AG08396 (cell line): ENCODE data around the gene AKT3.
"Not testable (repeated sequence)": the region's sequence is repeated elsewhere in the genome, so short reads cannot be mapped to it uniquely, and the experiment has no call there.

Experiments
- DNase-seq: peaks from one replicate; pipeline ENCODE4 v3.0.0; 2012; ENCODE audit warnings: low spot score, mixed read lengths

AKT3 gene

DNA sequence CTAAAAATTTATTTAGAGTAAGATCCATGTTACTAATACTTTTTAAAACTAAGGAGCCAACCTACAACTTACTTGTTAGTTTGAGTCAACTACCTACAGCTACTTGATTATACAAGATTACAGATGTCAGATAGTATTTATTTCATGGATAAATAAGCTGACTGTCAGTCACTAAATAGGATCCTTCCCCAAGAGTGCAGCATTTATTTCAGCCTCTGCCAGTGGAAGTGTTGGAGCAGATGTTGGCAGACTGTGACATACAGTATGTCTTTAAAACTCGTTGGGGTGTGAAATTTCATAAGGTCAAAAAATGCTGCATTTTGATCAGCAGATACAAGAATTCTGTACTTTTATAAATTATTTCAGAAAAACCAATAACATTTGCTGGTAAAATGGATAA lies 156.2 kb downstream of the AKT3 start:
- DNase-seq = no peak

DNA sequence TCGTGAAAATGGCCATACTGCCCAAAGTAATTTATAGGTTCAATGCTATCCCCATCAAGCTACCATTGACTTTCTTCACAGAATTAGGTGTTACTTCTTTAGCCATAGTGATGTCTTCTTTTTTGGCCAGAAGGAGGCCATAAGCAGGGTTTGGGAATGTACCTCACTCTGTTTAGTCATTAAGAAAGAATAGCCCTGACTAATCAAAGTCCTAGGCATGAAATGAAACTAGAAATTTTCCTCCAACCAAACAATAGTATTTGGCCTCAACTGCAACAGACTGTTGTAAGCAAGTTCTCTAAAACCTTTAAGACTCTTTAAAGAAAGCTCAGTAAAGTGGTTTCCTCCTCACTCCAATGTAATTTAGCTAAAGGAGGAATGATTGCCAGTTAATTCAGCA lies 163.9 kb downstream of the AKT3 start:
- DNase-seq = no peak

DNA sequence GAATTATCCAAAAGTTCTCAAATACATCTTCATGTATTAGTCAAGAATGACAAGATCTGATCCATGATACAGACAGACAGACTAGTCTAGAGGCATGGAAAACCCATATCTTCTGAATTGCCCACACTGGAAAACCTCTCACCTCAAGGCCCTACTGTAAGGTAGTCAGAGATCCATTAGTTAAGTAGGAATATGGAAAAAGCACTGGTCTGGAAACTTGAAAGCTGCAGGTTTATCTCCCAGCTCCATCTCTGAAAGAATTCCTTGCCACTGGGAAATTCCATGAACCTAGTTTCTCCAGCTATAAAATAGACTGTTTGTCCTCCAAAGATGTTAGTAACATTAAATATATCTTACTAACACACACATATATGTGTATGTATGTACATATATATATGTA lies 169.2 kb downstream of the AKT3 start:
- DNase-seq = no peak

DNA sequence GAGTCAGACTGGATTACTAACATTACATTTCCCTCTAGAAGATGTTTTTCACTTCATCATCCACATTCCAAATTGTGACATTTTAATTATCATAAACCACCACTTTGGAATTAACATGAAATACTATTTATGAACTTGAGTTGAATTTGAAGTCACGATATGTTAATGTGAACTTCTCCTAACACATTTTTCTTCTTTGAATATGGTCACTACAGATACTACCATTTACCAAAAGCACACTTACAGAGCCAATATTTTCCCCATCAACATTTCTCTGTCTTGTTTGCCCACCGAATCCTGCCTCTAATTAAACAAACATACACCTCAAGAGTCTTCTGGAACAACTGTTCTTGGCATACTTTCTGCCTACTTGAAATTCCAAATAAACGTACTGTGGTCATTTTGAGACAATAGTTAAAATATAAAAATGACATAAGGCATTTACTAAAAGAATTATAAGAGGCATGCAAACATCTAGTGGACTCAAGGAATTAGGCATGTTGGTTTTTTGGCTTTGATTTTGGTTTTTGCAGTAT lies 177.4 kb downstream of the AKT3 start:
- no peak for DNase-seq

DNA sequence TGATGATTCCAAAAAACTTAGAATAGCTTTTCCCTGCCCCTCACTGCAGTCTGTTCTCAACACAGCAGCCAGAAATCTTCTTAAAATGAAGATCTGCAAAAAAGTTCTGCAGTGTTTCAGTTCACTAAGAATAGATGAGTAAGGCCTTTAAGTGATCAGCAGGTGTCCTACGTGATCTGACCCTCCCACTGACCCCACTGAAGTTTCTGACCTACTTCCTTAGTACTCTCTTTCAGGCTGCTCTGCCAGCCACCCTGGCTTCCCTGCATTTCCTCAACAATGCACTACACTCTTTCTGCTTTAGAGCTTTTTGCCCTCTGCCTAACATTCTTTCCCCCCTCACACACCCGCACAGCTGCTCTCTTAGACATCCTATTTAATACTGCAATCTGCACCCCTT lies 182.5 kb downstream of the AKT3 start:
- no peak for DNase-seq

DNA sequence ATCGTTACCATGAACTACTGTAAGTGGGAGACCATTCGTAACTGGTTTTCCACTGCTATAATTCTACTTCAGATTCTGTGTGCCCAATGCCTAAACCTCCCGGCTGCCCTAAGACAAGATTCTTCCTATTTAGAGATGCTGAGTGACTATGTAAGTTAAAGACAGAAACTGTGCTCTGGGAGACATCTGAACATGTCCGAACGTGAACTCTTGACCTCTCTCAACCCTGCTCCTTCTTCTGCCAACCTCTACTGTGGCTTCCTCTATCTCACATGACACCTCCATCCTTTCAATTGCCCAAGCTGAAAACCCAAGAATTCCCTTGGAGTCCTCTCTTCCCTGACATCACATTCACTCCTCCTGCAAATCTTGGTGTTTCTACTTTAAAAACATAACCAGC lies 182.9 kb downstream of the AKT3 start:
- DNase-seq = no peak

DNA sequence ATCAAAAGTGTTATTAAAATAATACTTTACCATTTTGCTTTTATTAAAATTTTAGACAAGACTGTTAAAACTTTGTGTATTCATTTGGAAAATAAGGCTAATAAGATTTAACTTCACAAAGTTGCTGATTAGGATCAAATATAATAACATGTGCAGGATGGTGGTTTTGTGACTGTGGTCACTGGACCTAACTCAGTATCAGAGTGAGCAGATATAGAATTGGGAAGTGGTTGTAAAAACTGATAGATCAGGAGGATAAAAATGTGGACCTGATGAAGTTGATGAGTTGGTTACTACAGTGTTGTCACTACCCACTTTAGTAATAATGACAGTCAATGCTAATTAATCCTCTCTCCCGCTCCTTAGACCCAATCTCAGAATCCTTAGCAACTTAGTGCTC lies 186.4 kb downstream of the AKT3 start:
- DNase-seq = no peak

DNA sequence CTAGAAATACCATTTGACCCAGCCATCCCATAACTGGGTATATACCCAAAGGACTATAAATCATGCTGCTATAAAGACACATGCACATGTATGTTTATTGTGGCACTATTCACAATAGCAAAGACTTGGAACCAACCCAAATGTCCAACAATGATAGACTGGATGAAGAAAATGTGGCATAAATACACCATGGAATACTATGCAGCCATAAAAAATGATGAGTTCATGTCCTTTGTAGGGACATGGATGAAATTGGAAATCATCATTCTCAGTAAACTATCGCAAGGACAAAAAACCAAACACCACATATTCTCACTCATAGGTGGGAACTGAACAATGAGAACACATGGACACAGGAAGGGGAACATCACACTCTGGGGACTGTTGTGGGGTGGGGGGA lies 187.9 kb downstream of the AKT3 start:
- not testable (repeated sequence) for DNase-seq

DNA sequence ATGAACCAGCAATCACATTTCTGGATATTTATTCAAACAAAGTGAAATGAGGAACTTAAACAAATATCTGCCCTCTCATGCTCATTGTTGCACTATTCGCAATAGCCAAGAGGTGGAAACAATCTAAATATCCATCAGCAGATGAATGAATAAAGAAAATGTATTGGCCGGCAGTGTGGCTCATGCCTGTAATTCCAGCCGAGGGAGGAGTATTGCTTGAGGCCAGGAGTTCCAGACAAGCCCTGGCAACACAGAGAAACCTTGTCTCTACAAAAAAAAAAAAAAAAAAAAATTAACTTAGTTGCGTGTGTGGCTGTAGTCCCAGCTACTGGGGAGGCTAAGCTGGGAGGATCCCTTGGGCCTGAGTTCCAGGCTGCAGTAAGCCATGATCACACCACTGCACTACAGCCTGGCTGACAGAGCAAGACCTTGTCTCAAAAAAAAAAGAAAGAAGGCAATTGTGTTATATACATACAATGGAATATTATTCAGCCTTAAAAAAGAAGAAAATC lies 191.4 kb downstream of the AKT3 start:
- no peak for DNase-seq

DNA sequence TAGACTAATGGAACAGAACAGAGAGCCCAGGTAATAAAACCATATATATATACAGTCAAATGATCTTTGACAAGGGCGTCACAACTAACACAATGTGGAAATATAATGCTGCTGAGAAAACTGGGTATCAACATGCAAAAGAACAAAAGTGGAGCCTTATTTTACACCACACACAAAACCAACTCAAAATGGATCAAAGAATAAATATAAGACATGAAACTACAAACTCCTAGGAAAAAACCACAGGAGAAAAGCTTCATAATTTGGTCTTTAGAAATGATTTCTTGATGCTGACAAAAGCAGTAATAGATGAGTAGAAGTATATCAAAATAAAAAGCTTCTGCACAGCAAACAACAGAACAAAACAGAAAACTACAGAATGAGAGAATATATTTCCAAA lies 192.2 kb downstream of the AKT3 start:
- no peak for DNase-seq

DNA sequence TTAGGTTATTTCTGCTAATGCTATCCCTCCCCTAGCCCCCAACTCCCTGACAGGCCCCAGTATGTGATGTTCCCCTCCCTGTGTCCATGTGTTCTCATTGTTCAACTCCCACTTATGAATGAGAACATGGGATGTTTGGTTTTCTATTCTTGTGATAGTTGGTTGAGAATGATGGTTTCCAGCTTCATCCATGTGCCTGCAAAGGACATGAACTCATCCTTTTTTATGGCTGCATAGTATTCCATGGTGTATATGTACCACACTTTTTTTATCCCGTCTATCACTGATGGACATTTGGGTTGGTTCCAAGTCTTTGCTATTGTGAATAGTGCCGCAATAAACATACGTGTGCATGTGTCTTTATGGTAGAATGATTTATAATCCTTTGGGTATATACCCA lies 200.5 kb downstream of the AKT3 start:
- DNase-seq = not testable (repeated sequence)

DNA sequence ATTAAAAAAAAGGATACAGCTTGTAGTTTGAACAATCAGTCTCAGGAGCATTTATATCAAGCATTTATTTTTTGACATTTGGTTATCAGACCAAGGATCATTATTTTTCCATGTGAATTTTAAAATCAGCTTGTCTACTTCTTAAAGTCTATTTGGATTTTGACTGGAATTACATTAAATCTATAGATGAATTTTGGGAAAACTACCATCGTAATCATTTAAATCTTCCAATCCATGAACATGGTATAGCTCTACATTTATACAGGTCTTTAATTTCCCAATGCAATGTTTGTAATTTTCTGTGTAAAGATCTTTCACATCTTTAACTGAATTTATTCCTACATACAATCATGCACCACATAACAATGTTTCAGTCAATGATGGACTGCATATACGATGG lies 203.2 kb downstream of the AKT3 start:
- no peak for DNase-seq

DNA sequence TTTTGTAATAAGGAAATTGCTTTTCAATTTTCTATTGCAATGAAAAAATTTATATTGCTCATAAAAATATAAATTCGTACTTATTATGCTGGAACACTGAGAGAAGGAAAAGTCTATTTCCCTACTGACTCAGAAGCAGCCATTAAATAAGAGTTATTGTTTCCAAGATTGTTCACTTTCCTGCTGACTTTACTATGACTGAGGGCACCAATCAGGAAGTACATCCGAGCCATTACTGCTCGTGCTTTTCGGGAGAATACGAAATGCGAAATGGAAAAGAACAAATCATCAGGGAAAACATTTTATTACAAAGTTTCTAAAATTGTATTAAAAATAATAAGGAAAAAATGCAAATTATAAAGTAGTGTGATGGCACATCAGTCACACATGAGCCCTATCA lies 204.8 kb downstream of the AKT3 start:
- DNase-seq = no peak

DNA sequence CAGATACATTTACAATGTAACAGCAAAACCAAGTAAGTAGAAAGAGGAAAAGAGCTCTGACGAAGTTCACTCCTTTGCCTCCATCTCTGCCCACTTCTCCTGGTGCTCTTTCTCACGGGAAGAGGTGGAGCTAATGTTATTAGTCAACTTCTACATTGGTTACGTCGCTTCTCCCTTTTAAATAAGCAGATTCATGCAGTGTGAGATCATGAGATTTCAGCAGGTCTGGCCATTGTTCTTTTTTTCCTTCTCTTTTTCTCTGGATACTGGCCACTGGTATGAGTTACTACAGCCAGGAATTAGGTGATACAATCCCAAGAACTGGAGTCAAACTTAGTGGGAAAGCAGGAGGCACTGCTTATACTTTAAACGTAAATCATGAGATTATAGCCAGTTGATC lies 207.1 kb downstream of the AKT3 start:
- DNase-seq = no peak

DNA sequence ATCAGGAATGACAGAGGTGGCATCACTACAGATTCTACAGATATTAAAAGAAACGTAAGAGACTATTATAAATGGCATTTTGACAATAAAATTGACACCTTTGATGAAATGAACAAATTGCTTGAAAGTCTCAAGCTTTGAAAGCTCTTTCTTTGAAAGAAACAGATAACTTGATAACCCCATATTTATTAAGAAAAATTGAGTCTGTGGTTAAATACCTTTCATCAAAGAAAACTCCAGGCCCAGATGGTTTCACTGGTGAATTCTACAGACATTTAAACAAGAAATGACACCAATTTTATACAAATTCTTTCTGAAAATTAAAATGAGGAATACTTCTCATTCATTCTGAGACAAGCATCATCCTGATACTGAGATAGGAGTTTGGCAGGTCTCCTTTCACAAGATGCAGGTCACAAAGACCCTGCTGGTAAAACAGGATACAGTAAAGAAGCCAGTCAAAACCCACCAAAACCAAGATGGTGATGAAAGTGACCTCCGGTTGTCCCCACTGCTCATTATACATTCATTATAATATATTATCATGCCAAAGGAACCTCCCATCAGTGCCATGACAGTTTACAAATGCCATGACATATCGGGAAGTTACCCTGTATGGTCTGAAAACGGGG lies 210.9 kb downstream of the AKT3 start:
- DNase-seq = no peak

DNA sequence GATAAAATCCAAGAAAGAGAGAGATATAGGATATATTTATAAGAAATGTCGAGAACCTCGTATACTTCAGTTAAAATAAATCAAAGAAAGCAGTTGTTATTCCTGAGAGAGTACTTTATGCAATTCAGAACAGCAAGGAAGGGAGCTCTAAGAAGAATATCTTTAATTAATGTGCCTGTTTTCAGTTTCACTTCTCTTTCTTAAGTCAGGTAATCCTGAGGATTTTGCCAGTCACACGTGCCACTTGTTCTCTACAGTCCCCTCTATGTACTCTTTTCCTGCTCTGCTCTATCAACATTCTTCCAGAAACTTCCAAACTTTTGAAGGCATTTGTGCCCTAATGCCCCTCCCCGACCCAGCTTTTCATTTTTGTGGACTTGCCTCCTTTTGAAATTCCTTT lies 211.9 kb downstream of the AKT3 start:
- DNase-seq = no peak

DNA sequence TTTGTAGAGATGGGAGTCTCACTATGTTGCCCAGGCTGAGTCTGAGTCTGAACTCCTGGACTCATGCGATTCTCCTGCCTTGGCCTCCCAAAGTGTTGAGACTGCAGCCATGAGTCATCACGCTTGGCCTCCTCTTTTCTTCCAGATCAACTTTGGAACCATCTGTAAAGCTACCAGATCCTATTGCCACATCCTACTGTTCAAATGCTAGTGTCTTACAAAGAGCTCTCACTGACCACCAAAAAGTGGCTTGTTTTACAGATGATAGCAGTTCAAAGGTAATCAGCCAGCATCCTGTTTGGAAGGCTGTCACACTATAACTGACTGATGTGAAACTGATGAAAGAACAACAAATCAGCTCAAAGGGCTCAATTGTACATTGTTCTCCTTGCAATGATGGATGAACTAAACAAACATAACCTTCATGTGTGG lies 221.6 kb downstream of the AKT3 start:
- DNase-seq = no peak

DNA sequence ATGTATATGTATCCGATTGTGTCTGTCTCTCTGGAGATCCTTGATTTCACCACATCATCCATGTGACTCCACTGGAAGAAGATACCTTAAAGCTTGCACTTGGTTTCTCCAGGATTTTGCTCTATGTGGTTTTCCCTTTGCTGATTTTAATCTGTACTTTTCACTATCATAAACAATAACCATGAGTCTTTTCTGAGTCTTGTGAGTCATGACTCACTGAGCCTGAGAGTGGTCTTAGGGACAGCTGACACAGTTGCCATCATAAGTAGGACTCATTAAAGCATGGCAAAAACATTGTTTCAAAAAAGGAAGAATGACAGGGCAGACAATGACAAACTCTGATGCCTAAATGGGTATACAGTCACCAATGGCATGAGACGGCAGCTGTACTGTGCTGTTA lies 226.2 kb downstream of the AKT3 start:
- DNase-seq = peak; percentile 22

DNA sequence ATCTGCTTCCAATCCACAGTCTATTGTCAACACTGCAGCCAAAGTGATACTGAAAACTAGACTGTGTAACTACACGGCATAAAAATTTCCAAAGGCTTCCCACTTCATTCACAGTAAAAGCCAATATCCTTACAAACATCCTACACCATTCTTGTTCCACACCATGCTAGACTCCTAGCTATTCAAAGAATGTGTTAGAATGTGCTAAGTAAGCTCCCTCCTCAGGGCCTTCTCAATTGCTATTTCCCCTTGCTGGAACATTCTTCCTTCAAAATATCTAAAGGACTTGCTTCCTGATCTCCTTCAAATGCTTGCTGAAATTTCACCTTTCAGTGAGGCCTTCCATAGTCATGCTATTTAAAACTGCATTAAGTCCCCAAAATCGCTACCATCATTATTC lies 228.1 kb downstream of the AKT3 start:
- peak; percentile 8 for DNase-seq

DNA sequence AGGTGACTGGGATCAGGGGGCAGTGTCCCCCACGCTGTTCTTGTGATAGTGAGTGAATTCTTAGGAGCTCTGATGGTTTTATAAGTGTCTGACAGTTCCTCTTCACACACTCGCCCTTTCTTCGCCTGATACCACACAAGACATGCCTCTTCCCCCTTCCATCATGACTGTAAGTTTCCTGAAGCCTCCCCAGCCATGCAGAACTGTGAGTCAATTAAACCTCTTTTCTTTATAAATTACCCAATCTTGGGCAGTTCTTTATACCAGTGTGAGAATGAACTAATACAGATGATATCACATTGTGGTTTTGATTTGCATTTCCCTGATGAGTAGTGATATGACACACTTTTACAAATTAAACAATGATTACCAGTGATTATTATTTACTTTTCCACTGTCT lies 229.9 kb downstream of the AKT3 start:
- DNase-seq = no peak

DNA sequence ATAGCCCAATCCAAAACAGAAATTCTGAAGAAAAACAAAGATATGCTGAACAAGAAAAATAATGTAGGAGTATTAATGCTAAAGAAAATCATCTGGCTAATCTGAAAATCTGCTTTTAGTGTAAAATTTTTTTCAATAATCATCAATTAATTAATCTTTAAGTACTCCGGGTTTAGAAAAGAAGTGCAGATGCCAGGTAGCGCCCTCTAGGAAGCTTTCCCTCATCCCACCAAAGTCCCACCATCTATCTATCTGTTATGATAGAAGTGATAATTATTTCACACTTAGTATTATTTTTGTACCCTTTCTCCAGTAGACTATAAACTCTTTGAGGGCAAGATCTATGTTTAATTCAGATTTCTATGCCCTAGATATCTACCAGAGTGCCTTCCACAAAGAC lies 240.3 kb downstream of the AKT3 start:
- no peak for DNase-seq

DNA sequence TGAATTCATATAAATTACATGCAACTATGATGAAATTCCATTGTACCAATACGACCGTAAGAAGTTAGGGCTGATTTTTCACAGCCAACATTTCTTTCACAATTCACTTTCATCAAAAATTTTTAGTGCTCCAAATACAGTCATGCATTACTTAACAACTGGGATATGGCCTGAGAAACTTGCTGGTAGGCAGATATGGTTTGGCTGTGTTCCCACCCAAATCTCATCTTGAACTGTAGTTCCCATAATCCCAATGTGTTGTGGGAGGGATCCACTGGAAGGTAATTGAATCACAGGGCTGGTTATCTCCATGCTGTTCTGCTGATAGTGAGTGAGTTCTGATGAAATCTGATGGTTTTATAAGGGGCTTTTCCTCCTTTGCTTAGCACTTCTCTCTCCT lies 244.4 kb downstream of the AKT3 start:
- no peak for DNase-seq

DNA sequence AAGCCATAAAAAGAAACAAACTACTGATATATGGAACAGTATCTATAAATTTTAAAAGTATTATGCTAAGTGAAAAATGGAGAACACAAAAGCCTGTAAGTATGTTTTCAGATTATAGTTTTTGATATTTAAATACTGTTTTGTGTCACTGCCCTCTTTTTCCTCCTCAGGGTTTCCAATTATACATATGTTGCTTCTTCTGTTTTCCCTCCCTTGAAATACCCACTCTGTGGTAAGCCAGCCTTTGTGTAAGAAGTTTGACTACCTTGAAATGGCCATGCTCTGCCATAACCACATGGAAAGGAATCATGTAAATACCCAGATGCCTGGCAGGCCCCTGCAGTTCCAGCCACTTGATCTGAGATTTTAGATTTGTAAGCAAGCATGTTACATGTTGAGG lies 248.3 kb downstream of the AKT3 start:
- no peak for DNase-seq

DNA sequence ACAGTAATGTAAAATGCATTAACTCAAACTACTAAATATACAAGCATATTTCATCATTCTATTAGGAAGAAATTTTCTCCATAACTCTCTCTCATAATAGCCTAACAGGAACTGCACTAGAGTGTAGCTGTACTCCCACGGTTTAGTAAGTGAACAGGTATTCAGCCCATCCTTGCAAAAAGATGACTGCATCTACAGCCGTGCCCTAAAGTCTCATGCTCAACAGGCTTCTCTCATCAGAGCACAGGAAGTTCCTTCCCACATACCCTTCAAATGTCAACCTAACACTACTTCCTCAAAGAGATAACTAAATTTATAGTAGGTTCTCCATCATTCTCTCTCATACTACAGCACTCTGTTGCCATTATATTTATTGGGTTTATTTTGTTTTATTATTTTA lies 251.6 kb downstream of the AKT3 start:
- peak; percentile 24 for DNase-seq
